Activated T-cell treated with anti-CD3 and anti-CD28 coated beads for 1 hour (primary cell): ENCODE results near the gene TSPAN14.
"Not testable (repeated sequence)": the region's sequence is repeated elsewhere in the genome, so short reads cannot be mapped to it uniquely, and the experiment has no call there.

Experiments
- DNase-seq: peaks from one replicate; pipeline ENCODE4 v3.0.0-alpha.2; 2020; ENCODE audit warnings: low read depth

Gene TSPAN14

GRCh38 chr10:80526742-80527141, 72.6 kb downstream of the TSPAN14 start:
- no peak for DNase-seq

DNA sequence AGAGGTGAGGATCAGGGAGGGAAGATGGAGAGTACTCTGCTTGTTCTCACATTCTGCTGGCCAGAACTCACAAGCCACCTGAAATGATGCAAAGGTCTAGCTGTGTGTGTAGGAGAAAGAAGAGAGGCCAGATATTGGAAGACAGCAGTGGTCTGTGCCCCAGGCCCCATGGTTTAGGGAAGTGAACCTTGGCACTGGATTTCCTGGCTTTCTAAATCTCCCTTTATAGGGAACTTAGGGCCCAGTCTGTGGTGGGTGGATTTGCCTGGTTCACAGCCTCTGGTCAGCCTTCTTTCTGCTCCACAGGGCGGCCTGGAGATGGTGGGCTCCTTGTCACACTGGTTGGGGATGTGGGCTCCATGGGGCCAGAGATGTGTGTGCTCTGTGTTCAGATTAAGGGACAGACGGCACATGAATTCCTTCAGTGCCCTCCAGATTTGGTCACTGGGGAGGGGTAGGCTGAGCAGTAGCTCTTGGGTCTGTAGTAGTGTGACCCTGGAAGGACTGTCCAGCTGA, 74.1 kb downstream of the TSPAN14 start:
- DNase-seq = no peak

DNA sequence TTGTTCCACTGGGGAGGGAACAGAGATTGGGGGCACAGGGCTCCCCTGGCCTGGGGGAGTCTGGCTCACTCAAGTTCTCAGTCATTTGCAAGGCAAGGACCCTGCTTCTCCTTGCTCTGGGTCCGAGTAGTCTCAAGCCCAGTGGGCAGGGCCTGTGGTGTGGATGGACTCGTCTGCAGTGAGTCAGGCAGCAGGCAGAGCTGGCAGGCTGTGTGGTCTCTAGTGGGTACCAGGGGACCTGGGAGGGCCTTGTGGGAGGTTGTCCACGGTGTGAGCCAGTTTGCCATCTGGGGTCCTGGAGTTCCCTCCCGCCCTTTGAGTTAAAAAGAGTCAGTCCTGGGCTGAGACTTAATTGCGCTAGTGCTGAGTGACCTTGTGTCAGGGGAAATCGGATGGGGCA, 74.8 kb downstream of the TSPAN14 start:
- DNase-seq = no peak

DNA sequence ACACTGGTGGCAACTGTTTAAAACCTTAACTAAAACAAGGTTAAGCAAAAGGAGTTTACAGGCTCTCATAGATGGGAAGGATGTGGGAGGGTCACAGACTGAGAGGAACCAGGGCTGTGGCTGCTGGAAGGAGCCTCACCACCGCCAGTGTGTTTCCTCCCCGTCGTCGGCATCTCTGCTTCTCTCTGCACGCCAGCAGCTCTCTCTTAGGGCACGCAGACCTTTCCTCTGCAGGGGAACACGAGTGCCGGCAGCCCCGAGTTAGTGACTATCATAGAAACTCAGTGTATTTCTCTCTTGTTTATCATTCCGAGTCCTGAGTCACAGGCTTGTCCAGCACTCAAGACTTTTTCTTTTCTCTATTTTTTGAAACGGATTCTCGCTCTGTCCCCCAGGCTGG, 75.5 kb downstream of the TSPAN14 start:
- peak; percentile 43 for DNase-seq

DNA sequence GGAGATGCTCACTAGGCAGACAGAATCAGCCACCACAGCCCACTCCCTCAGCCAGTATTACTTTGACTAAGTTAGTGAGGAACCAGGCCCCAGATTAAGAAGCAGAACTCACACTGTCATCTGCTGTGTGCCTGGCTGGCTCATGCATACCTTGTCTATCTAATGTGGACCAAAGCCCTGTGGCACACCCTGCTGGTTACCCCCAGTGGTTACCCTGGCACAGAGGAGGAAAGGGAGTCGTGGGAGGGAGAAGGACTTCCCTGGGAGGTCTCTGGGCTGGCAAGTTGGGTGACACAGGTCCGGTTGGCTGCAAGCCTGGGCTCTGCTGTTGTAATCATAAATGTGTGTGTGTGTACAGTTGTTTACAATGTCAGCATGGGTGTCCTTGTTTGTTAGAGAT, 76.1 kb downstream of the TSPAN14 start:
- DNase-seq = peak; percentile 23

DNA sequence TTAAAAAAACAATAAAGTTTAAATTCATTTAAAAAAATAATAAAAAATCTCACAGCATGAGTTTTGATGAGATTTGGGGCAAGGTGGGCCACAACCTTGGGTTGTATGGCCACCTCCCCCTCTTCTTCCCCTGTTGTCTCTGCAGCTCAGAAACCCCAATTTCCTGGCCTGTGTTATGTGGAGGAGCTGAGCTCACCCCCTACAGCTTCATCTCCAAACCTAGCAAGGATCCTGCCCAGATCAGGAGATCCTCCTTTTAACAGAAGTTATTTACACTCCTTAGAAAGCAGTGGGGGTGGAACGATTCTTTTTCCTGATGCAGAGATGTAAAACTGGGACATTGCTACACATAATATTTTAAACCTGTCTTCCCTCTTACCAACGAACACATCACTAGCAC, 76.7 kb downstream of the TSPAN14 start:
- DNase-seq = no peak

DNA sequence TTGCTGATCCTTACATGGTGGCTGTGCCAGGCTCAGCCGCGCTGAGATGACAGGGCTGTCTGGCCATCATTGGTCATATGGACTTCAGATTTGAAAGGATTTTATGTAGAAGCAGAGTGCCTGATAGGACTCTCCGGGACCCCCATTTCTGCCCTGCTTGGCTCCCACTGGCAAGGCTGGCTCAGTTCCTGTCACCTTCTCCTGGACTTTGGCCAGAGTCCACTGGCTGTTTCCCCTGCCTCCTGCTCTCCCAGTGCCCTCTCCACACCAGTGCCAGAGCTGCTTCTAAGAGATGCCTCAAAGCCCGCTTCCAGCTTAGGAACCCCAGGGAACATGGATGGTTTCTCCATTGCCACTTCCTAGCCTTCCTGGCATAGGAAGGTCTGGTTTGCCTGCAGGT, 78.5 kb downstream of the TSPAN14 start:
- DNase-seq = no peak

DNA sequence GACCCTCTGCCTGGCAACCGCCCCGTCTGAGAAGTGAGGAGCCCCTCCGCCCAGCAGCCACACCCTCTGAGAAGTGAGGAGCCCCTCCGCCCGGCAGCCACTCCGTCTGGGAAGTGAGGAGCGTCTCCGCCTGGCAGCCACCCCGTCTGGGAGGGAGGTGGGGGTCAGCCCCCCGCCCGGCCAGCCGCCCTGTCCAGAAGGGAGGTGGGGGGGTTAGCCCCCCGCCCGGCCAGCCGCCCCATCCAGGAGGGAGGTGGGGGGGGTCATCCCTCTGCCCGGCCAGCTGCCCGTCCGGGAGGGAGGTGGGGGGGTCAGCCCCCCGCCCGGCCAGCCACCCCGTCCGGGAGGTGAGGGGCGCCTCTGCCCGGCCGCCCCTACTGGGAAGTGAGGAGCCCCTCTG, 79.9 kb downstream of the TSPAN14 start:
- not testable (repeated sequence) for DNase-seq

DNA sequence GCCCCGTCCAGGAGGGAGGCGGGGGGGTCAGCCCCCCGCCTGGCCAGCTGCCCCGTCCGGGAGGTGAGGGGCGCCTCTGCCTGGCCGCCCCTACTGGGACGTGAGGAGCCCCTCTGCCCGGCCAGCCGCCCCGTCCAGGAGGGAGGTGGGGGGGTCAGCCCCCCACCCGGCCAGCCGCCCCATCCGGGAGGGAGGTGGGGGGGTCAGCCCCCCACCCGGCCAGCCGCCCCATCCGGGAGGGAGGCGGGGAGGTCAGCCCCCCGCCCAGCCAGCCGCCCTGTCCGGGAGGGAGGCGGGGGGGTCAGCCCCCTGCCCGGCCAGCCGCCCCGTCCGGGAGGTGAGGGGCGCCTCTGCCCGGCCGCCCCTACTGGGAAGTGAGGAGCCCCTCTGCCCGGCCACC, 80.5 kb downstream of the TSPAN14 start:
- DNase-seq = not testable (repeated sequence)

- peak; percentile 63 for DNase-seq
Measured at GRCh38 chr10:80535671-80536360, 81.7 kb downstream of the TSPAN14 start.

DNA sequence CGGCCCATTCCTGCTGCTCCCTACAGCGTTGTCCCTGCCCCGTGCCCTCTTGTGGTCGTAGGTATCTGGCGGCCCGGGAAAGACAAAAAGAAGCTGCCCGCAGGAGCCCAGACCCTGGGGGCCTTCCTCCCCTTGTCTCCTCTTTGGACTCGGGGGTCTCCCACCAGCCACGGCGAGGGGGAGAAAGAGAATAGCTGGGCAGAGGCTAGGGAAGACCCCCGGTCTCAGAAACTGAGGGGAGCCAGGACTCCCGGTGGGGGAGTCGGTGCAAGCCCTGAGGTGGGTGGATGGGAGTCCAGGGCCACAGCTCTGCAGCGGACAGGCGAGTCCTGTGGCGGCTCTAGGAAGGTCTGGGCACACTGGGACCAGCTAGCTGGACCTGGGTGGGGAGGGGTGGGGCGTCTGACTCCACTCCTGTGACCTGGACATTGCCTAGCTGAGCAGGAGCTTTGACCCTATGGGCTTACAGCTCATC, 82.3 kb downstream of the TSPAN14 start:
- DNase-seq = no peak

DNA sequence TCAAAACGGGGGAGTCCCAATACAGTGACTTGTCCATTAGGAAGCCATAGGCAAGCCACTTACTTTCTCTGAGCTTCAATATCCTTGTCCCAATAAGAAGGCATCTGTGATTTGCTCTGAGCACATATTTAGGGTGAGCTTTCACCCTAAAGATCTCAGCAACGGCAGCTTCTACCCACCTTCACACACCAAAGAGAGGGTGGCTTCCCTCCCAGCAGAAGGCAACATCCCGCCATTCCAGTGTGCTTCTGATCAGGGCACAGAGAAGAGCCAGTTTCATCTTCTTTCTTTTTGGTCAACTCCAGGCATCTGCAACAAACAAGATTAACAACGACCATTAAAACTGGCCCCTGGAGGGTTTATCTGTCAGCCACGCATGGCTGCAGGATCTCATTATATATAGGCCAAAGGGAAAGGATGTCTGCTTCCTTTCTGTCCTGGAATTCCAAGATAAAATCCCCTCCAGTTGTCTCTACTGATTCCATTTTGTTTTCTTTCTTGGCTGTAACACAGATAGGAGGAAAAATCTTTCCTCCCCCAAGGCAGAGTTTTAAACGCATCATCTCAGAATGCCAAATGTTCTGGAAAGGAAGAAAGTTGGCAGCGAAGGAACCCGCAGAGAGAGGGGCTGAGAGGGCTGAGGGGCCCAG, 83.1 kb downstream of the TSPAN14 start:
- DNase-seq = no peak

- DNase-seq = no peak
Measured at GRCh38 chr10:80537736-80538480, 83.8 kb downstream of the TSPAN14 start, which contains the start of gene SH2D4B. SH2D4B (plus strand) TSS chr10:80537902; CDS start chr10:80538332, 430 bp downstream.

DNA sequence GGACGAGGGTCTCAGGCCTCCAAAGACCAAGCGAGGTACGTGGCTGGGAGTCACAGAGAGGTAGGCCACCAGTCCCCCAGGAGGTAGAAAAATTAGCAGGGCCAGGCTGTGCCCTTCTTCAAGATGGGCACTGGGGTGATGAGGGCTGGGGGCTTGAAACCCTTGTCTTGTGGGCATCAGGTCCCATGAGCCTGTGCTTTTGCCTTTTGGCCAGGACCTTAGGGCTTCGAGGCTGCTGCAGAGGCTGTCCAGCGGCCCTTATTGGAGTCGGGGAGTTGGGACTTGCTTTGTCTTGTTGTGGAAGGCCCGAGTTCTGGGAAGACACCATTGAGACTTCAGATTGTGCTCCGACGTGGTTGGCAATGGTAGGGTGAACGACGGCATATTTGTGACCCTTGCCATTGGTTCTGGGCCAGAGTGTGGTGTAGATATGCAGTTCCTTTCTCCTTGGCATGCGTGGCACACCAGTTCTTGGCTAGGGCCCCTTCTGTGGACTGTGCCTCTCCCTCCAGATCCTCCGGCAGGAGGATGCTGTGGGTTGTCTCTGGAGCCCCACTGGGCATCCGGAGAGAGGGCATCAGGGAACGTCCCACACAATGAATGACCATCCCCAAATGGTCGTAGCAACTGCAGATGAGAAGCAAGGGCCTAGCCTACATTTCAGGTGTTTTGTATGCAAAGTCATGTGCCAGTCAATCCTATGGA, 84.5 kb downstream of the TSPAN14 start:
- no peak for DNase-seq

DNA sequence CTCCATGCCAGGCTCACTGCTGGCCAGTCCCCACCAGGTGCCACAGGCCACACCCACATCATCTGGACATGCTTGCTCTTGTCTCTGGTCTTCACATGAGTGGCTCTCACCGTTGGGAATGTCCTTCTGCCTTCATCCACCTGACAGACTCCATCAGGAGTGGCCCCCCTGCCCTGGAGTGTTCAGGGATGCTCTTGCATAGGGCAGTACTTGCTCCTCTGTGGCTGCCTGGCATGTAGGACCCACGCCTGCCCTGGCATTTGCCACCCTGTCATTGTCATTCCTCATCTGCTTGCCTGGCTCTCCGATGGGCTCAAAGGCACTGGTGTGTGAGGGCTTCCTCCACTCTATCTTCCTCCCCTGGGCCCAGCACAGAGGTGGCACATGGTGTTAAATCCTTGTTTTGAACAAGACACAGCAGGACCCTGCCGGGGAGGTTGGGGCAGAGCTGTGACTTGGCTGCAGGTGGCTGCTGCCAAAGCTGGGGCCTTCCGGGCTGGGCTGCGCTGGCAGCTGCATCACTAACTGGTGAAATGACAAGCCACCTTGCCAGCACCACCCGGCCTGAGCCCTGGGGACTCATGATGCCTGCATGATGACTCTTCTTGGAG, 85.4 kb downstream of the TSPAN14 start:
- DNase-seq = no peak

GRCh38 chr10:80540136-80540535, 86.0 kb downstream of the TSPAN14 start:
- no peak for DNase-seq

DNA sequence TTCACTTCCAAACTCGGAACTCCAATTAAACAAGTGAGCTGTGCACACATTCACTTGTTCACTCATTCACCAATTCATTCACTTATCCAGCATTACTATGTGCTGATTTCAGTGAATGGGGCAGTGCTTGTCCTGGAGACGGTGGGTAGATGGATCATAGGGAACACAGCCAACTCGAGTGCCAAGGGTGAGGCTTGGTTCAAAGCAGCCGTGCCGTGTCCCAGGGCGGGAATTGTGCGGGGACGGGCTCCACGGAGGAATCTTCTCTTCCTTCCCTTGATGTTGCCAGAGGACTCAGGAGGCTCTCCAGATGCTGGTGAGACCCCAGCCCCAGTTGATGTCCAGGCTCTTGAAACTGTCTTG, 86.5 kb downstream of the TSPAN14 start:
- no peak for DNase-seq

GRCh38 chr10:80540981-80541750, 87.1 kb downstream of the TSPAN14 start:
- DNase-seq = no peak

- DNase-seq = no peak
Measured at GRCh38 chr10:80542053-80542452, 87.9 kb downstream of the TSPAN14 start.

- DNase-seq = no peak
Measured at GRCh38 chr10:80542652-80543318, 88.7 kb downstream of the TSPAN14 start.
